ENCODE data around the gene HCRT.
"Not testable (repeated sequence)": the region's sequence is repeated elsewhere in the genome, so short reads cannot be mapped to it uniquely, and the experiment has no call there.

HCRT gene

GRCh38 chr17:42224651-42225050 is 39.4 kb upstream of the HCRT start:
- no peak for DNase-seq (ENCODE audit: low read depth, low spot score)
- no peaks in the 10 kb centered on the region for H3K4me1 ChIP-seq (ENCODE audit: insufficient read depth, insufficient read length)
- H3K9ac ChIP-seq (ENCODE audit: insufficient read length, low read depth): no peak overlapping the region
- no peak overlapping the region for H3K4me3 ChIP-seq (ENCODE audit: insufficient read length, low read depth)
- H3K36me3 ChIP-seq (ENCODE audit: insufficient read depth, insufficient read length, low read length): peaks cover 7% of the 10 kb centered on the region
- no peaks in the 10 kb centered on the region for H3K27me3 ChIP-seq (ENCODE audit: insufficient read depth, insufficient read length)
- H3K9me3 ChIP-seq (ENCODE audit: insufficient read depth, low read length): no peaks in the 10 kb centered on the region
- TF ChIP-seq ZNF274 (IDR thresholded peaks at IDR 0.05; ENCODE audit: low read depth, low read length) (no peak), SUZ12 (IDR thresholded peaks at IDR 0.05; ENCODE audit: extremely low read depth, insufficient read depth, insufficient read length) (no peak), YY1 (IDR thresholded peaks at IDR 0.05; ENCODE audit: insufficient read depth, insufficient read length) (no peak)

GRCh38 chr17:42221886-42222745 is 36.9 kb upstream of the HCRT start:
- Histone ChIP-seq H3K4me3 (ENCODE audit: insufficient read length, low read depth) (no peak overlapping the region), H3K36me3 (ENCODE audit: insufficient read depth, insufficient read length, low read length) (peaks cover 18% of the 10 kb centered on the region), H3K27me3 (ENCODE audit: insufficient read depth, insufficient read length) (no peaks in the 10 kb centered on the region), H3K9ac (ENCODE audit: insufficient read length, low read depth) (peak overlapping the region; percentile 6), H3K4me1 (ENCODE audit: insufficient read depth, insufficient read length) (no peaks in the 10 kb centered on the region), H3K9me3 (ENCODE audit: insufficient read depth, low read length) (no peaks in the 10 kb centered on the region)
- DNase-seq (ENCODE audit: low read depth, low spot score): peak; percentile 23
- no peak for TF ChIP-seq ZNF274 (IDR thresholded peaks at IDR 0.05; ENCODE audit: low read depth, low read length)
- no peak for TF ChIP-seq YY1 (IDR thresholded peaks at IDR 0.05; ENCODE audit: insufficient read depth, insufficient read length)
- TF ChIP-seq SUZ12 (IDR thresholded peaks at IDR 0.05; ENCODE audit: extremely low read depth, insufficient read depth, insufficient read length): no peak

GRCh38 chr17:42219280-42219679 is 34.0 kb upstream of the HCRT start:
- not testable (repeated sequence) for H3K27me3 ChIP-seq (ENCODE audit: insufficient read depth, insufficient read length); H3K9me3 ChIP-seq (ENCODE audit: insufficient read depth, low read length); DNase-seq (ENCODE audit: low read depth, low spot score); H3K4me3 ChIP-seq (ENCODE audit: insufficient read length, low read depth); H3K4me1 ChIP-seq (ENCODE audit: insufficient read depth, insufficient read length); H3K9ac ChIP-seq (ENCODE audit: insufficient read length, low read depth)
- H3K36me3 ChIP-seq (ENCODE audit: insufficient read depth, insufficient read length, low read length): peaks cover 28% of the 10 kb centered on the region

GRCh38 chr17:42214156-42214555 is 28.9 kb upstream of the HCRT start:
- Histone ChIP-seq H3K9me3 (ENCODE audit: insufficient read depth, low read length) (no peaks in the 10 kb centered on the region), H3K4me1 (ENCODE audit: insufficient read depth, insufficient read length) (no peaks in the 10 kb centered on the region), H3K27me3 (ENCODE audit: insufficient read depth, insufficient read length) (no peaks in the 10 kb centered on the region), H3K9ac (ENCODE audit: insufficient read length, low read depth) (no peak overlapping the region), H3K4me3 (ENCODE audit: insufficient read length, low read depth) (no peak overlapping the region), H3K36me3 (ENCODE audit: insufficient read depth, insufficient read length, low read length) (peaks cover 39% of the 10 kb centered on the region)
- DNase-seq (ENCODE audit: low read depth, low spot score): no peak
- TF ChIP-seq SUZ12 (IDR thresholded peaks at IDR 0.05; ENCODE audit: extremely low read depth, insufficient read depth, insufficient read length) (no peak), ZNF274 (IDR thresholded peaks at IDR 0.05; ENCODE audit: low read depth, low read length) (no peak)

- H3K9ac ChIP-seq (ENCODE audit: insufficient read length, low read depth): no peak overlapping the region
- no peaks in the 10 kb centered on the region for H3K9me3 ChIP-seq (ENCODE audit: insufficient read depth, low read length)
- no peak for DNase-seq (ENCODE audit: low read depth, low spot score)
- no peak overlapping the region for H3K4me3 ChIP-seq (ENCODE audit: insufficient read length, low read depth)
- TF ChIP-seq SUZ12 (IDR thresholded peaks at IDR 0.05; ENCODE audit: extremely low read depth, insufficient read depth, insufficient read length) (no peak), ZNF274 (IDR thresholded peaks at IDR 0.05; ENCODE audit: low read depth, low read length) (no peak), YY1 (IDR thresholded peaks at IDR 0.05; ENCODE audit: insufficient read depth, insufficient read length) (no peak)
- peaks cover 34% of the 10 kb centered on the region for H3K36me3 ChIP-seq (ENCODE audit: insufficient read depth, insufficient read length, low read length)
- no peaks in the 10 kb centered on the region for H3K4me1 ChIP-seq (ENCODE audit: insufficient read depth, insufficient read length)
- no peaks in the 10 kb centered on the region for H3K27me3 ChIP-seq (ENCODE audit: insufficient read depth, insufficient read length)
Observed at GRCh38 chr17:42212382-42212781, 27.1 kb upstream of the HCRT start.

- DNase-seq (ENCODE audit: low read depth, low spot score); H3K27me3 ChIP-seq (ENCODE audit: insufficient read depth, insufficient read length); H3K4me3 ChIP-seq (ENCODE audit: insufficient read length, low read depth); H3K9me3 ChIP-seq (ENCODE audit: insufficient read depth, low read length); H3K4me1 ChIP-seq (ENCODE audit: insufficient read depth, insufficient read length); H3K9ac ChIP-seq (ENCODE audit: insufficient read length, low read depth): not testable (repeated sequence)
- H3K36me3 ChIP-seq (ENCODE audit: insufficient read depth, insufficient read length, low read length): peaks cover 34% of the 10 kb centered on the region
Observed at GRCh38 chr17:42211921-42212341, 26.7 kb upstream of the HCRT start.

- DNase-seq (ENCODE audit: low read depth, low spot score): no peak
- H3K27me3 ChIP-seq (ENCODE audit: insufficient read depth, insufficient read length): no peaks in the 10 kb centered on the region
- H3K4me1 ChIP-seq (ENCODE audit: insufficient read depth, insufficient read length): no peaks in the 10 kb centered on the region
- H3K4me3 ChIP-seq (ENCODE audit: insufficient read length, low read depth): no peak overlapping the region
- H3K9ac ChIP-seq (ENCODE audit: insufficient read length, low read depth): no peak overlapping the region
- TF ChIP-seq ZNF274 (IDR thresholded peaks at IDR 0.05; ENCODE audit: low read depth, low read length): no peak
- TF ChIP-seq YY1 (IDR thresholded peaks at IDR 0.05; ENCODE audit: insufficient read depth, insufficient read length): no peak
- no peak for TF ChIP-seq SUZ12 (IDR thresholded peaks at IDR 0.05; ENCODE audit: extremely low read depth, insufficient read depth, insufficient read length)
- H3K36me3 ChIP-seq (ENCODE audit: insufficient read depth, insufficient read length, low read length): peaks cover 26% of the 10 kb centered on the region
- H3K9me3 ChIP-seq (ENCODE audit: insufficient read depth, low read length): no peaks in the 10 kb centered on the region
Observed at GRCh38 chr17:42210046-42210445, 24.8 kb upstream of the HCRT start.

- not testable (repeated sequence) for DNase-seq (ENCODE audit: low read depth, low spot score); H3K4me1 ChIP-seq (ENCODE audit: insufficient read depth, insufficient read length); H3K27me3 ChIP-seq (ENCODE audit: insufficient read depth, insufficient read length); H3K9me3 ChIP-seq (ENCODE audit: insufficient read depth, low read length); H3K4me3 ChIP-seq (ENCODE audit: insufficient read length, low read depth); H3K9ac ChIP-seq (ENCODE audit: insufficient read length, low read depth)
- H3K36me3 ChIP-seq (ENCODE audit: insufficient read depth, insufficient read length, low read length): peaks cover 21% of the 10 kb centered on the region
Observed at GRCh38 chr17:42206153-42206612, 20.9 kb upstream of the HCRT start.

Measured in NT2/D1 (cell line).